NCI-H82 treated with DMSO at 0.1 percent for 48 hours (cell line): ENCODE data around the gene ZNF823.
"Not testable (repeated sequence)": the region's sequence is repeated elsewhere in the genome, so short reads cannot be mapped to it uniquely, and the experiment has no call there.

Experiments used
- DNase-seq: peaks from one replicate; lab custom pipeline; 2025; ENCODE audit not compliant: unreplicated experiment; lab: John Stamatoyannopoulos, UW

The ZNF823 gene

GRCh38 chr19:11680689-11681302 is 58.0 kb downstream of the ZNF823 start:
- no peak for DNase-seq

- no peak for DNase-seq
Observed at GRCh38 chr19:11678504-11678903, 60.2 kb downstream of the ZNF823 start.

GRCh38 chr19:11676661-11677600 is 61.8 kb downstream of the ZNF823 start:
- DNase-seq = not testable (repeated sequence)

GRCh38 chr19:11675569-11675968 is 63.2 kb downstream of the ZNF823 start:
- DNase-seq = no peak

GRCh38 chr19:11674067-11674492 is 64.7 kb downstream of the ZNF823 start:
- no peak for DNase-seq

- DNase-seq = no peak
Observed at GRCh38 chr19:11673608-11674041, 65.1 kb downstream of the ZNF823 start.
